ENCODE measurements around the gene MAPK12. TPM values are rescaled to one million over a fixed set of nuclear protein-coding genes. Genes with fewer than 3 reads are reported as not detected.

MAPK12 gene
- total and polyA plus RNA-seq, 2 of the 8 experiments (the other 6 are each of a cell fraction or from before 2014, with no cell fraction given): 17.3 to 20.3 TPM

- Histone ChIP-seq H2BK5ac (ENCODE audit: low read depth, low read length) (no peak overlapping the region), H4K8ac (ENCODE audit: extremely low read depth, insufficient read depth, low read length) (no peak overlapping the region), H2BK15ac (ENCODE audit: low read length) (no peak overlapping the region), H3K4ac (replicated peaks; ENCODE audit: insufficient read length, low read depth, low read length) (no peak overlapping the region), H2BK12ac (ENCODE audit: low read depth, low read length) (no peak overlapping the region), H3K23ac (ENCODE audit: insufficient read length) (no peak overlapping the region), H3K18ac (ENCODE audit: extremely low read depth, low read length) (no peak overlapping the region), H3K27ac (ENCODE audit: low read depth, low read length) (no peak overlapping the region), H2AK5ac (ENCODE audit: low read depth, low read length) (no peak overlapping the region), H3K14ac (ENCODE audit: insufficient read length) (no peak overlapping the region), H3K4me2 (ENCODE audit: insufficient read depth in 1 of 2, low read depth in 2 of 2, low read length in 2 of 2) (no peak overlapping the region), H3K36me3 (ENCODE audit: control insufficient read depth in 2 of 4, insufficient read depth in 4 of 4, low read length in 3 of 4) (peaks cover 0 to 15% (median 6%) of the 10 kb centered on the region in 4 experiments; a peak in 5 of 8 replicates), H2BK120ac (replicated peaks; ENCODE audit: low read depth, low read length) (no peak overlapping the region), H3K9me3 (ENCODE audit: insufficient read depth in 2 of 2, low read depth in 1 of 2, low read length in 1 of 2) (no peaks in the 10 kb centered on the region), H3K79me1 (ENCODE audit: low read depth, low read length) (peaks cover 2% of the 10 kb centered on the region; the same call in 1 of the 2 replicates), H3K23me2 (ENCODE audit: low read depth, low read length) (peaks cover 13% of the 10 kb centered on the region; the same call in 1 of the 2 replicates), H4K5ac (ENCODE audit: insufficient read length, low read depth, low read length) (no peak overlapping the region), H4K20me1 (replicated peaks in 1 of 2; ENCODE audit: control insufficient read depth in 1 of 2, insufficient read depth in 2 of 2, low read length in 2 of 2) (peaks cover 4 to 22% of the 10 kb centered on the region in 2 experiments), H3K79me2 (ENCODE audit: control insufficient read depth in 1 of 2, insufficient read depth in 2 of 2, low read length in 2 of 2) (peaks cover 0 to 13% of the 10 kb centered on the region in 2 experiments; a peak in 1 of 4 replicates), H3K56ac (replicated peaks; ENCODE audit: insufficient read length, low read depth, low read length) (no peak overlapping the region), H3K9ac (replicated peaks in 1 of 4; ENCODE audit: extremely low read depth in 1 of 4, low read depth in 3 of 4, low read length in 3 of 4) (no peak overlapping the region), H3K4me3 (ENCODE audit: extremely low read depth in 1 of 4, insufficient read depth in 2 of 4, low read depth in 3 of 4, low read length in 4 of 4) (no peak overlapping the region), H2BK20ac (ENCODE audit: low read length) (no peak overlapping the region), H3K4me1 (replicated peaks in 1 of 4; ENCODE audit: control insufficient read depth in 3 of 4, insufficient read depth in 4 of 4, low read length in 3 of 4) (peaks cover 0 to 8% (median 6%) of the 10 kb centered on the region in 4 experiments; a peak in 6 of 7 replicates), H3K27me3 (replicated peaks in 1 of 4; ENCODE audit: control insufficient read depth in 3 of 4, extremely low read depth in 1 of 4, insufficient read depth in 3 of 4, low read length in 3 of 4) (no peaks in the 10 kb centered on the region), H2AFZ (ENCODE audit: low read length) (no peak overlapping the region), H4K91ac (replicated peaks; ENCODE audit: insufficient read length, low read length) (no peak overlapping the region)
- DNase-seq (ENCODE audit: low read depth in 1 of 2, low spot score in 2 of 2) (no peak), FAIRE-seq (no peak)
- ChIA-PET POLR2A (ENCODE audit: partially characterized antibody) (no interaction called here), CTCF (ENCODE audit: partially characterized antibody) (interaction anchor here (1.1 to 7.0 kb wide), 2 partner anchors 9 to 53 kb away, joined by 4 to 83 read pairs; no protein-coding TSS in a partner anchor)
- TF ChIP-seq ZNF274 (IDR thresholded peaks at IDR 0.05; ENCODE audit: borderline replicate concordance, extremely low read depth, low read length) (no peak), BACH1 (IDR thresholded peaks at IDR 0.05; ENCODE audit: low read length) (no peak), YY1 (IDR thresholded peaks at IDR 0.05; ENCODE audit: low read depth, low read length) (no peak), CHD1 (IDR thresholded peaks at IDR 0.05; ENCODE audit: low read depth, low read length) (no peak), EZH2 (IDR thresholded peaks at IDR 0.05; ENCODE audit: low read depth, low read length, severe bottlenecking) (no peak), TCF12 (IDR thresholded peaks at IDR 0.05; ENCODE audit: low read depth, low read length) (no peak), TBP (IDR thresholded peaks at IDR 0.05; ENCODE audit: low read depth, low read length) (no peak)
- TF ChIP-seq, protein P1, sequence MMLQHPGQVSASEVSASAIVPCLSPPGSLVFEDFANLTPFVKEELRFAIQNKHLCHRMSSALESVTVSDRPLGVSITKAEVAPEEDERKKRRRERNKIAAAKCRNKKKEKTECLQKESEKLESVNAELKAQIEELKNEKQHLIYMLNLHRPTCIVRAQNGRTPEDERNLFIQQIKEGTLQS (IDR thresholded peaks at IDR 0.05; ENCODE audit: insufficient read depth, low read depth, low read length): no peak
- 87% methylated on average over 1 of the region's 1 CpG; no CpG with 5 or more reads in 1 of the 2 experiments for WGBS, 2 experiments (ENCODE audit: extremely low coverage in 1 of 2, insufficient coverage in 1 of 2, insufficient read length in 1 of 2, insufficient replicate concordance in 2 of 2, low coverage in 1 of 2, low lambda C conversion rate in 2 of 2, missing lambda C conversion rate in 1 of 2)
Observed at GRCh38 chr22:50203288-50203687, 58.2 kb downstream of the MAPK12 start.

Measured in H1 (cell line).